NB4 (cell line): ENCODE measurements around the gene ZNF205.

Experiments
- DNase-seq: peaks from one replicate; pipeline ENCODE4 v3.0.0; 2010; ENCODE audit warnings: low read depth
- H3K4me3 ChIP-seq: one replicate; pipeline ENCODE4 v1.5.1; 2011; ENCODE audit warnings: mild to moderate bottlenecking, low read depth, low read length, moderate library complexity
- MYC ChIP-seq: IDR thresholded peaks from 2 replicates; pipeline ENCODE4 v1.6.1; 2011; ENCODE audit warnings: low read depth, low read length
- POLR2A ChIP-seq: IDR thresholded peaks from 2 replicates; pipeline ENCODE4 v1.6.1; 2011; ENCODE audit warnings: mild to moderate bottlenecking; ENCODE audit not compliant: insufficient read length; ENCODE audit errors: extremely low read depth
- TF ChIP-seq, protein P1 (sequence below): IDR thresholded peaks from one replicate; pipeline ENCODE4 v1.5.1; 2012; ENCODE audit warnings: low read depth, low read length
- TF ChIP-seq, protein P2 (sequence below): IDR thresholded peaks from 2 replicates; pipeline ENCODE4 v1.6.1; 2011; ENCODE audit warnings: low read depth, low read length

Gene ZNF205

GRCh38 chr16:3145660-3146059, 33.3 kb downstream of the ZNF205 start:
- TF ChIP-seq POLR2A (no peak), MYC (no peak)
- TF ChIP-seq, protein P1, sequence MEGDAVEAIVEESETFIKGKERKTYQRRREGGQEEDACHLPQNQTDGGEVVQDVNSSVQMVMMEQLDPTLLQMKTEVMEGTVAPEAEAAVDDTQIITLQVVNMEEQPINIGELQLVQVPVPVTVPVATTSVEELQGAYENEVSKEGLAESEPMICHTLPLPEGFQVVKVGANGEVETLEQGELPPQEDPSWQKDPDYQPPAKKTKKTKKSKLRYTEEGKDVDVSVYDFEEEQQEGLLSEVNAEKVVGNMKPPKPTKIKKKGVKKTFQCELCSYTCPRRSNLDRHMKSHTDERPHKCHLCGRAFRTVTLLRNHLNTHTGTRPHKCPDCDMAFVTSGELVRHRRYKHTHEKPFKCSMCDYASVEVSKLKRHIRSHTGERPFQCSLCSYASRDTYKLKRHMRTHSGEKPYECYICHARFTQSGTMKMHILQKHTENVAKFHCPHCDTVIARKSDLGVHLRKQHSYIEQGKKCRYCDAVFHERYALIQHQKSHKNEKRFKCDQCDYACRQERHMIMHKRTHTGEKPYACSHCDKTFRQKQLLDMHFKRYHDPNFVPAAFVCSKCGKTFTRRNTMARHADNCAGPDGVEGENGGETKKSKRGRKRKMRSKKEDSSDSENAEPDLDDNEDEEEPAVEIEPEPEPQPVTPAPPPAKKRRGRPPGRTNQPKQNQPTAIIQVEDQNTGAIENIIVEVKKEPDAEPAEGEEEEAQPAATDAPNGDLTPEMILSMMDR = no peak
- TF ChIP-seq, protein P2, sequence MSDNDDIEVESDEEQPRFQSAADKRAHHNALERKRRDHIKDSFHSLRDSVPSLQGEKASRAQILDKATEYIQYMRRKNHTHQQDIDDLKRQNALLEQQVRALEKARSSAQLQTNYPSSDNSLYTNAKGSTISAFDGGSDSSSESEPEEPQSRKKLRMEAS = no peak
- DNase-seq = no peak
- no peak overlapping the region for H3K4me3 ChIP-seq

DNA sequence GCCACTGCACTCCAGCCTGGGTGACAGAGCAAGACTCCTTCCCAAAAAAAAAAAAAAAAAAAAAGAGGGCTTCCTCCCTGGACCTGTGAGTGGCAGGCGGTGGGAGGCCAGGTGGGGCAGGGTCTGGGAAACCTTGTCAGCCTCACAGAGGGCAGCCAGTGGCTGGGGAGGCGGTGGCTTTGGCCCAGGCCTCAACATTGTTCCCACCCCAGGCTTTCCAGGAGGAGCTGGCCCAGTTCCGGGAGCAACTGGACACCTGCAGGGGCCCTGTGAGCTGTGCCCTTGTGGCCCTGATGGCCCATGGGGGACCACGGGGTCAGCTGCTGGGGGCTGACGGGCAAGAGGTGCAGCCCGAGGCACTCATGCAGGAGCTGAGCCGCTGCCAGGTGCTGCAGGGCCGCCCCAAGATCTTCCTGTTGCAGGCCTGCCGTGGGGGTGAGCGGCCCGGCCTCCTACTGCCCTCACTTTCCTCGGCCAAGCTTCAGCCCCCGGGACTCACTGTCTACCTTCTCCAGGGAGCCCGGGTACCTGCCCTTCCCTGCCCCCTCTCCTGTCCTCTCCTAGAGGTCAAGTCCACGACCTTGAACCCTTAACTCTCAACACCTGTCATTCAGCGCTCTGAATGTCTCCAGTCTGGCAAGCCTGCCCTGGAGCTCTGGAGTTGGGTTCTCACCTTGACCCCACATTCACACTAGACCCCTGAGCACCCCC, 34.8 kb downstream of the ZNF205 start:
- TF ChIP-seq, protein P1 = no peak
- no peak for TF ChIP-seq MYC
- DNase-seq = no peak
- no peak overlapping the region for H3K4me3 ChIP-seq

DNA sequence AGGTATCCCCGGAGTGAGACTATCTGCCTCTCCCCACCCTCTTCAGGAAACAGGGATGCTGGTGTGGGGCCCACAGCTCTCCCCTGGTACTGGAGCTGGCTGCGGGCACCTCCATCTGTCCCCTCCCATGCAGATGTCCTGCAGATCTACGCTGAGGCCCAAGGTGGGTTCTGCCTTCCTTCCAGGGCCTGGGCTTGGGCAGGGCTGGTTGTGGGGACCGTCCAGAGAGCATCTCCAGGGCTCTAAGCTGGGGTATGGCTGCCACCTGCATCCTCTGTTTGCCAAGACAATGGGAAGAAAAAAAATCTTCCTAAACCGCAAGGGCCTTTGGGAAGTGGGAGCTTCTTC, 35.3 kb downstream of the ZNF205 start:
- H3K4me3 ChIP-seq = no peak overlapping the region
- TF ChIP-seq, protein P2 = no peak
- TF ChIP-seq POLR2A (no peak), MYC (no peak)
- TF ChIP-seq, protein P1 = no peak
- no peak for DNase-seq

- no peak for DNase-seq
- no peak overlapping the region for H3K4me3 ChIP-seq
- TF ChIP-seq, protein P1 = no peak
- TF ChIP-seq, protein P2 = no peak
- TF ChIP-seq POLR2A (no peak), MYC (no peak)
Measured at GRCh38 chr16:3148256-3149192, 36.1 kb downstream of the ZNF205 start.

GRCh38 chr16:3149193-3149530, 36.8 kb downstream of the ZNF205 start:
- no peak for DNase-seq
- TF ChIP-seq, protein P2 = no peak
- TF ChIP-seq MYC = no peak
- no peak for TF ChIP-seq POLR2A
- H3K4me3 ChIP-seq = no peak overlapping the region

- peak overlapping the region; percentile 68 for H3K4me3 ChIP-seq
- peak; percentile 88 for DNase-seq
- TF ChIP-seq MYC (peak; percentile 68; the same call in 1 of the 2 replicates), POLR2A (no peak)
- TF ChIP-seq, protein P1 = peak; percentile 44
- TF ChIP-seq, protein P2 = no peak; the same call in 1 of the 2 replicates
Measured at GRCh38 chr16:3149630-3150345, 37.4 kb downstream of the ZNF205 start.
